HL-60 (cell line): ENCODE measurements around the gene NKD1.

Source experiments
- DNase-seq, 2 experiments: peaks; one replicate each; pipeline ENCODE4 v3.0.0-alpha.2; 2010 to 2020; ENCODE audit warnings: low read depth in 1 of 2, low spot score in 1 of 2
- H3K27ac ChIP-seq: fragments of 250-450 bp; sonication (Bioruptor Pico); replicated peaks from 2 replicates; pipeline ENCODE4 v1.5.1; 2020; ENCODE audit warnings: mild to moderate bottlenecking, moderate library complexity
- H3K27me3 ChIP-seq: fragments of 250-450 bp; sonication (Bioruptor Pico); 2 replicates; pipeline ENCODE4 v1.5.1; 2021; ENCODE audit warnings: mild to moderate bottlenecking, moderate library complexity; ENCODE audit not compliant: insufficient read depth, poor library complexity, severe bottlenecking
- H3K4me3 ChIP-seq: replicated peaks from 2 replicates; pipeline ENCODE4 v1.5.1; 2011; ENCODE audit warnings: mild to moderate bottlenecking, control low read depth, low read length; ENCODE audit not compliant: insufficient read depth
- CTCF ChIP-seq: IDR thresholded peaks from one replicate; pipeline ENCODE4 v1.5.1; 2011; ENCODE audit warnings: low read length, control low read depth, inconsistent platforms; ENCODE audit not compliant: insufficient read depth
- GABPA ChIP-seq: IDR thresholded peaks from 2 replicates; pipeline ENCODE4 v1.6.1; 2012; ENCODE audit warnings: low read depth
- POLR2AphosphoS5 ChIP-seq: IDR thresholded peaks from 2 replicates; pipeline ENCODE4 v1.6.1; 2012; ENCODE audit warnings: low read depth
- SPI1 ChIP-seq: IDR thresholded peaks from 2 replicates; pipeline ENCODE4 v1.6.1; 2012; ENCODE audit warnings: low read depth, mild to moderate bottlenecking, borderline replicate concordance
- TF ChIP-seq, protein P1 (sequence below): IDR thresholded peaks from 2 replicates; pipeline ENCODE4 v1.6.1; 2012; ENCODE audit warnings: low read depth; ENCODE audit not compliant: insufficient replicate concordance

NKD1 gene

DNA sequence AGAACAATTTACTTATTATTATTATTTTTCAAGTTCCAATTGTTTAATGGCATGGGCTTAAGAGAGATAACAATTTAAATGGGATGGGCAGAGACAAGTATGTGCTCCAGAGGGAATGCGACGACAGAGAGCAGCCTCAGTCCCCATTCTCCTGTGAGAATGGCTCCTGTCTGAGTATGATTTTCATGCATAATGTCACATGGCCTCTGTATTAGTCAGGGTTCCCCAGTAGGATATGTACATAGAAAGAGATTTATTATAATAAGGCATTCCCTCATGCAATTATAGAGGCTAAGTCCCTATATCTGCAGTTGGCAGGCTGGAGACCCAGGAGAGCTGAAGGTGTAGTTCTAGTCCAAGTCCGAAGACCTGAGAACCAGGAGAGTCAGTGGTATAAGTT is 22.9 kb upstream of the NKD1 start:
- no peak overlapping the region for H3K27ac ChIP-seq
- no peak overlapping the region for H3K4me3 ChIP-seq
- no peak for DNase-seq
- TF ChIP-seq CTCF (no peak), GABPA (no peak), POLR2AphosphoS5 (no peak), SPI1 (no peak)
- TF ChIP-seq, protein P1, sequence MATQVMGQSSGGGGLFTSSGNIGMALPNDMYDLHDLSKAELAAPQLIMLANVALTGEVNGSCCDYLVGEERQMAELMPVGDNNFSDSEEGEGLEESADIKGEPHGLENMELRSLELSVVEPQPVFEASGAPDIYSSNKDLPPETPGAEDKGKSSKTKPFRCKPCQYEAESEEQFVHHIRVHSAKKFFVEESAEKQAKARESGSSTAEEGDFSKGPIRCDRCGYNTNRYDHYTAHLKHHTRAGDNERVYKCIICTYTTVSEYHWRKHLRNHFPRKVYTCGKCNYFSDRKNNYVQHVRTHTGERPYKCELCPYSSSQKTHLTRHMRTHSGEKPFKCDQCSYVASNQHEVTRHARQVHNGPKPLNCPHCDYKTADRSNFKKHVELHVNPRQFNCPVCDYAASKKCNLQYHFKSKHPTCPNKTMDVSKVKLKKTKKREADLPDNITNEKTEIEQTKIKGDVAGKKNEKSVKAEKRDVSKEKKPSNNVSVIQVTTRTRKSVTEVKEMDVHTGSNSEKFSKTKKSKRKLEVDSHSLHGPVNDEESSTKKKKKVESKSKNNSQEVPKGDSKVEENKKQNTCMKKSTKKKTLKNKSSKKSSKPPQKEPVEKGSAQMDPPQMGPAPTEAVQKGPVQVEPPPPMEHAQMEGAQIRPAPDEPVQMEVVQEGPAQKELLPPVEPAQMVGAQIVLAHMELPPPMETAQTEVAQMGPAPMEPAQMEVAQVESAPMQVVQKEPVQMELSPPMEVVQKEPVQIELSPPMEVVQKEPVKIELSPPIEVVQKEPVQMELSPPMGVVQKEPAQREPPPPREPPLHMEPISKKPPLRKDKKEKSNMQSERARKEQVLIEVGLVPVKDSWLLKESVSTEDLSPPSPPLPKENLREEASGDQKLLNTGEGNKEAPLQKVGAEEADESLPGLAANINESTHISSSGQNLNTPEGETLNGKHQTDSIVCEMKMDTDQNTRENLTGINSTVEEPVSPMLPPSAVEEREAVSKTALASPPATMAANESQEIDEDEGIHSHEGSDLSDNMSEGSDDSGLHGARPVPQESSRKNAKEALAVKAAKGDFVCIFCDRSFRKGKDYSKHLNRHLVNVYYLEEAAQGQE = no peak
- H3K27me3 ChIP-seq = peaks cover 4% of the 10 kb centered on the region

DNA sequence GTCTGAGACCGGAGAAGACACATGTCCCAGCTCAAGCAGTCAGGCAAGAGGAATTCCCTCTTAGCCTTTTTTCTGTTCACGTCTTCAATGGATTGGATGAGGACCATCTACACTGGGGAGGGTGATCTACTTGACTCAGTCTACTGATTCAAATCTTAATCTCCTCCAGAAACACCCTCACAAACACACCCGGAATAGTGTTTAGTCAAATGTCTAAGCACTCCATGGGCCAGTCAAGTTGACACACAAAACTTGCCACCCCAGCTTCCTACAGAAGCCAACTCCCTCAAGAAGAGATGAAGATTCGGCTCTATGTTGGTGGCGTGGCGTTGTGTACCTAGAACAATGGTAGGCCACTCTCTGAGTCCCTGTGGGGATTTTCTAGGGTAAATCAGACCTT is 22.5 kb upstream of the NKD1 start:
- TF ChIP-seq POLR2AphosphoS5 (no peak), CTCF (no peak), GABPA (no peak), SPI1 (no peak)
- TF ChIP-seq, protein P1 = no peak
- no peak overlapping the region for H3K4me3 ChIP-seq
- no peak for DNase-seq
- H3K27ac ChIP-seq = no peak overlapping the region
- peaks cover 4% of the 10 kb centered on the region for H3K27me3 ChIP-seq

DNA sequence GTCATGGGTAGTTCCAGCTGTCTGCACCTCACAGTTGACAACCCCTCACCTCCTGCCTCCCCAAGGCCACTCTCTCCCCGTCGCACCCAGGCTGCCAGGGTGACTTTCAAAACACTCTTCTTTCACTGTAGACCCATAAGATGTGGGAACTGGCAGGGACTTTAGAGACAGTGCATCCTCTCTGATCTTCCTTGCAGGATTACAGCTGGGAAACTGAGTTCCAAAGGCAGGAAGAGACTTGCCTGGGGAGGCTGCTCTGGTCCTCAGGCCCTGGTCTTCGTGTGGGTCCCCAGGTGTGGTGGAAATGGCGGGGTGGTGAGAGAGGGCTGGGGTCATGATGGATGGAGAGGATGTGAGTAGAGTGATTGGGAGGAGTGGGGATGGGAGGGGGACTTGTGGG is 21.9 kb upstream of the NKD1 start:
- TF ChIP-seq, protein P1 = no peak
- TF ChIP-seq POLR2AphosphoS5 (no peak), GABPA (no peak), SPI1 (no peak), CTCF (no peak)
- DNase-seq = no peak
- Histone ChIP-seq H3K27me3 (peaks cover 4% of the 10 kb centered on the region), H3K27ac (no peak overlapping the region), H3K4me3 (no peak overlapping the region)
